ENCODE results near the gene PES1.
"Not testable (repeated sequence)": the region's sequence is repeated elsewhere in the genome, so short reads cannot be mapped to it uniquely, and the experiment has no call there.

The PES1 gene

DNA sequence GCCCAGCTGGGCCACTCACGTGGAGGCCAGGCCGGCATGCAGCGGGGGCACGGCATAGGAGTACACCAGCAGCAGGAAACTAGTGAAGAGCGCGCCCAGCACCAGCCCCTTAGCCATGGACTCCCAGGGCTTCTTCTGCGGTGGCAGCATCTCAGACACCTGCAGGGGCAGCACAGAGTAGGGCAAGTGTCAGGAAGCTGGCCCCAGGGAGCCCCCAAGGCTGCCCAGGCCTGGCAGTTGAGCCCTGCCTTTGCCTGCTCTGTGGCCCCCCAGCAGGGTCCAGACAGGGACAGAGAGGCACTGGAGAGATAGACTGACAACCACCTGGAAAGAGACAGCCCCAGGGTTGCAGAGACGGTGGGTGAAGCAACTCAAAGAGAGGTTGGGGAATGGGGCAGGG, 34.5 kb downstream of the PES1 start:
- no peak overlapping the region for H3K9ac ChIP-seq (ENCODE audit: low read length in 5 of 5)
- H3K4me1 ChIP-seq (ENCODE audit: control insufficient read depth in 5 of 5, insufficient read depth in 5 of 5, low read length in 5 of 5): no peaks in the 10 kb centered on the region
- H3K36me3 ChIP-seq (ENCODE audit: control insufficient read depth in 5 of 5, insufficient read depth in 5 of 5, low read length in 5 of 5): no peaks in the 10 kb centered on the region
- H3K27me3 ChIP-seq (ENCODE audit: control insufficient read depth in 5 of 5, insufficient read depth in 4 of 5, low read length in 5 of 5): peaks cover 2 to 11% (median 7%) of the 10 kb centered on the region in 5 donors
- H3K4me3 ChIP-seq (ENCODE audit: low read depth in 1 of 5, low read length in 5 of 5): no peak overlapping the region
- H3K27ac ChIP-seq (ENCODE audit: low read depth, low read length): no peak overlapping the region
- no peaks in the 10 kb centered on the region for H3K9me3 ChIP-seq (ENCODE audit: control insufficient read depth in 5 of 5, low read length in 5 of 5)

DNA sequence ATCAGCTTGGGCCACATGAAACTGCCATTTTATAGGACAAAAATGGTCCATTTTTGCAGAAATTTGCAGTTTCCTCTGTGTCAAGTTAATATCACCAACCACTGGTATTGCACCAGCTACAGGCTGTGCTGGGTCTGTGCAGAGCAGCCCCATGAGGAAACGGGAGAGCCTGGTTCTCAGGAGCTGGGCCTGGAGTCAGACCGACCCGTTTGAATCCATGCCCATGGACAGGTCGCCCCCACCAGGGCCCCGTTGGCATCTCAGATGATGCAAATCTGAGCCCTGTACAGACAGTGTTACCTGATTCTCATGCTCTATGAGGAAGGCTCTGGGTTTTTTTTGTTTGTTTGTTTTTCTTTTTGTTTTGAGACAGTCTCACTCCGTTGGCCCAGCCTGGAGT, 35.3 kb downstream of the PES1 start:
- Histone ChIP-seq H3K36me3 (ENCODE audit: control insufficient read depth in 5 of 5, insufficient read depth in 5 of 5, low read length in 5 of 5) (no peaks in the 10 kb centered on the region), H3K27me3 (ENCODE audit: control insufficient read depth in 5 of 5, insufficient read depth in 4 of 5, low read length in 5 of 5) (peaks cover 0 to 7% (median 2%) of the 10 kb centered on the region in 5 donors), H3K9ac (ENCODE audit: low read length in 5 of 5) (no peak overlapping the region), H3K4me3 (ENCODE audit: low read depth in 1 of 5, low read length in 5 of 5) (no peak overlapping the region), H3K4me1 (ENCODE audit: control insufficient read depth in 5 of 5, insufficient read depth in 5 of 5, low read length in 5 of 5) (no peaks in the 10 kb centered on the region), H3K27ac (ENCODE audit: low read depth, low read length) (no peak overlapping the region), H3K9me3 (ENCODE audit: control insufficient read depth in 5 of 5, low read length in 5 of 5) (no peaks in the 10 kb centered on the region)

DNA sequence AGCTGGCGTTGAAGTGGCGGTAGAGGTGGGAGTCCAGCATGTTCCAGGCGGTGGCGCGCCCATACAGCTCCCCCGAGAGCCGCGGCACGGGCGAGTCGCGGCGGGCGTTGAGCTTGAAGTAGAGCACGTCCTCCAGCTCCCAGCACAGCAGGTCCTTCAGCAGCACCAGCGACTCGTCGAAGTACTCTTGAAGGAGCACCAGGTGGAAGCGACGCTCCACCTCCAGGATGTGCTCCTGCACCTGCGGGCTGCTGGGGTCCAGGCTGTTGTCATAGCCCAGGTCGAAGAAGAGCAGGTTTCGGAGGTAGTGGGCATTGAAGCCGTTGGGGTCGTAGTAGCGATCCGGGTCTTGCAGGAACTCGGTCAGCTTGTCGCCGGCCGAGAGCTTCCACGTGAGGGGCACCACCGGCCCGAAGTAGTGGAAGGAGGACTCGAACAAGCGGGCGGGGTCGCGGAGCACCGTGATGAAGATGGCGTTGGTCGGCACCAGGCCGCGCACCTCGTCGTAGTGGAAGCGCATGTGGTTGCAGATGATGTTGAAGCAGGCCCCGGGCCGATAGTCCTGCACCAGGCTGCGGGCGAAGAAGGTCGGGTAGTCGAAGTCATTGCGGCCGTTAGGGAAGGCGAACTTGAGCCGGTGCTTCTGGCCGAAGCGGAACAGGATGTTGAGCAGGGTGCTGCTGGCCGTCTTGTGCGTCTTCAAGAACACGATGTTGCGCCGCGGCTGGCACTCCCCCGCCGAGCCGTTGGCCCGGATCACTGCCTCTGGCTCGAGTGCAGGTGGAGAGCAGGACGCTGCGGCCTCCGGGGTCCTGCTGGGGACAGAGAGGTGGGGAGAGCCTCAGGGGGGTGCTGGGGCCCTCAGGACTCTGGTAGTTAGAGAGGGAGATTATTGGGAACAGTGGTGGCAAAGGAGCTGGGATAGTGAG, 36.2 kb downstream of the PES1 start:
- Histone ChIP-seq H3K27ac (ENCODE audit: low read depth, low read length) (no peak overlapping the region), H3K4me1 (ENCODE audit: control insufficient read depth in 5 of 5, insufficient read depth in 5 of 5, low read length in 5 of 5) (no peaks in the 10 kb centered on the region), H3K4me3 (ENCODE audit: low read depth in 1 of 5, low read length in 5 of 5) (no peak overlapping the region), H3K9me3 (ENCODE audit: control insufficient read depth in 5 of 5, low read length in 5 of 5) (no peaks in the 10 kb centered on the region), H3K9ac (ENCODE audit: low read length in 5 of 5) (no peak overlapping the region), H3K27me3 (ENCODE audit: control insufficient read depth in 5 of 5, insufficient read depth in 4 of 5, low read length in 5 of 5) (peaks cover 0 to 4% (median 0%) of the 10 kb centered on the region in 5 donors), H3K36me3 (ENCODE audit: control insufficient read depth in 5 of 5, insufficient read depth in 5 of 5, low read length in 5 of 5) (no peaks in the 10 kb centered on the region)

DNA sequence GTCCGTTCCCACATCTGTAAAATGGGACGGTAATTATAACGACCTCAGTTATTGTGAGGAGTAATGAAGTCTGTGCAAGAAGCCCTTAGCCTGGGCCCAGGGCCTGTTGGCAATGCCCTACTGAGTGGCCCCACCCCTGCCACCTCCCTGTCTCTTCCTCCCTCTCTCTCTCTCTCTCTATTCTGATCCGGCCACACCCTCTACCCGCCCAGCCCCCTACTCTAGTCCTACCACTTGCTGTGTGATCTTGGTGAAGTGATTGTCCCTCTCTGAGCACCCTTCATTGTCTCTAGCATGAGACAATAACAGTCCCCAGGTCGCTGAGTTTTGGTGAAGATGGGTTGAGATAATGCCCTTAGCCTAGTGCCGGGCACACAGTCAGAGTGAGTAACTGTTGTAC, 37.7 kb downstream of the PES1 start:
- no peak overlapping the region for H3K9ac ChIP-seq (ENCODE audit: low read length in 5 of 5)
- H3K4me3 ChIP-seq (ENCODE audit: low read depth in 1 of 5, low read length in 5 of 5): no peak overlapping the region
- no peaks in the 10 kb centered on the region for H3K36me3 ChIP-seq (ENCODE audit: control insufficient read depth in 5 of 5, insufficient read depth in 5 of 5, low read length in 5 of 5)
- H3K27ac ChIP-seq (ENCODE audit: low read depth, low read length): no peak overlapping the region
- no peaks in the 10 kb centered on the region for H3K9me3 ChIP-seq (ENCODE audit: control insufficient read depth in 5 of 5, low read length in 5 of 5)
- peaks cover 0 to 3% (median 0%) of the 10 kb centered on the region in 5 donors for H3K27me3 ChIP-seq (ENCODE audit: control insufficient read depth in 5 of 5, insufficient read depth in 4 of 5, low read length in 5 of 5)
- peaks cover 0 to 6% (median 0%) of the 10 kb centered on the region in 5 donors for H3K4me1 ChIP-seq (ENCODE audit: control insufficient read depth in 5 of 5, insufficient read depth in 5 of 5, low read length in 5 of 5)

DNA sequence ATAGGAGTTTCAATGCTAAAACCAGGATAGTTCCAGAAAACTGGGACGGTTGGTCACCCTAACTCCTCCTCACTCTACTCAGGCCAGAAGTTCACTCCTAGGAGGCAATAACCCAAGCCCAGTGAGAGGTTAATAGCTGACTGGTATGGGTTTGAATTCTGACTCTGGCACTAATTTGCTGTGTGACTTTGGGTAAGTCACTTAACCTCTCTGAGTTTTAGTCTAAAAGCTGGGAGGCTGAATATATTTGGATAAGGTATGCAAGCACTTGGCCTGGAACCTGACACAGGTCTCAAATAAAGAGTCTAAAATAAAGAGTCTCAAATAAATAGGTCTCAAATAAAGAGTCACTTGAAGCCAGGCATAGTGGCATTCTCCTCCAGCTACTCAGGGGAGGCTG, 39.0 kb downstream of the PES1 start:
- H3K27ac ChIP-seq (ENCODE audit: low read depth, low read length): no peak overlapping the region

GRCh38 chr22:30551813-30552212, 39.9 kb downstream of the PES1 start:
- H3K9me3 ChIP-seq (ENCODE audit: control insufficient read depth in 5 of 5, low read length in 5 of 5); H3K27ac ChIP-seq (ENCODE audit: low read depth, low read length); H3K27me3 ChIP-seq (ENCODE audit: control insufficient read depth in 5 of 5, insufficient read depth in 4 of 5, low read length in 5 of 5); H3K4me3 ChIP-seq (ENCODE audit: low read depth in 1 of 5, low read length in 5 of 5); H3K9ac ChIP-seq (ENCODE audit: low read length in 5 of 5); H3K4me1 ChIP-seq (ENCODE audit: control insufficient read depth in 5 of 5, insufficient read depth in 5 of 5, low read length in 5 of 5); H3K36me3 ChIP-seq (ENCODE audit: control insufficient read depth in 5 of 5, insufficient read depth in 5 of 5, low read length in 5 of 5): not testable (repeated sequence)

More for the DNA sequence above, 39.0 kb downstream of the PES1 start:
- H3K36me3 ChIP-seq (ENCODE audit: control insufficient read depth in 5 of 5, insufficient read depth in 5 of 5, low read length in 5 of 5): no peaks in the 10 kb centered on the region
- no peak overlapping the region for H3K4me3 ChIP-seq (ENCODE audit: low read depth in 1 of 5, low read length in 5 of 5)
- peaks cover 0 to 6% (median 0%) of the 10 kb centered on the region in 5 donors for H3K4me1 ChIP-seq (ENCODE audit: control insufficient read depth in 5 of 5, insufficient read depth in 5 of 5, low read length in 5 of 5)
- H3K27me3 ChIP-seq (ENCODE audit: control insufficient read depth in 5 of 5, insufficient read depth in 4 of 5, low read length in 5 of 5): peaks cover 0 to 3% (median 0%) of the 10 kb centered on the region in 5 donors
- H3K9me3 ChIP-seq (ENCODE audit: control insufficient read depth in 5 of 5, low read length in 5 of 5): no peaks in the 10 kb centered on the region
- H3K9ac ChIP-seq (ENCODE audit: low read length in 5 of 5): no peak overlapping the region

DNA sequence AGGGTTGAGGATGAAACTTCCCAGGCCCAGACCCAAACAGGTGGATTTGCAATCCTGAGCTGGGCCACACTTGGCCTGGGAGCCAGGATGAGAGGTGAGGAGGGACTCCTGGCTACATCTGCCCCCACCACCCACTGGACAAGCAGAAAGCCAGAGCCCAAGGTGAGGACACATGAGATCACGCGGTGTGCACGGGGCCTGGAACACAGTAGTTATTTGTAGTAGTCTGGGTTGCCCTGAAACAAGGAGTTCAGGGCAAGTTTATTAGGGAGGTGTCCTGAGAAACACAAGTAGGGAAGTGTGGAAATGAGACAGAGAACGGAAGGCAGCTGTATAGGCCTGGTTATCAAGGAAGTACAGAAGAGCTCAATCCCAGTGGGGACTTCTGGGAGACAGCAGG, 44.5 kb downstream of the PES1 start:
- Histone ChIP-seq H3K27me3 (ENCODE audit: control insufficient read depth in 5 of 5, insufficient read depth in 4 of 5, low read length in 5 of 5) (peaks cover 10 to 27% (median 23%) of the 10 kb centered on the region in 5 donors), H3K4me3 (ENCODE audit: low read depth in 1 of 5, low read length in 5 of 5) (no peak overlapping the region), H3K9ac (ENCODE audit: low read length in 5 of 5) (no peak overlapping the region), H3K27ac (ENCODE audit: low read depth, low read length) (no peak overlapping the region), H3K9me3 (ENCODE audit: control insufficient read depth in 5 of 5, low read length in 5 of 5) (no peaks in the 10 kb centered on the region), H3K4me1 (ENCODE audit: control insufficient read depth in 5 of 5, insufficient read depth in 5 of 5, low read length in 5 of 5) (peaks cover 0 to 8% (median 4%) of the 10 kb centered on the region in 5 donors), H3K36me3 (ENCODE audit: control insufficient read depth in 5 of 5, insufficient read depth in 5 of 5, low read length in 5 of 5) (no peaks in the 10 kb centered on the region)

DNA sequence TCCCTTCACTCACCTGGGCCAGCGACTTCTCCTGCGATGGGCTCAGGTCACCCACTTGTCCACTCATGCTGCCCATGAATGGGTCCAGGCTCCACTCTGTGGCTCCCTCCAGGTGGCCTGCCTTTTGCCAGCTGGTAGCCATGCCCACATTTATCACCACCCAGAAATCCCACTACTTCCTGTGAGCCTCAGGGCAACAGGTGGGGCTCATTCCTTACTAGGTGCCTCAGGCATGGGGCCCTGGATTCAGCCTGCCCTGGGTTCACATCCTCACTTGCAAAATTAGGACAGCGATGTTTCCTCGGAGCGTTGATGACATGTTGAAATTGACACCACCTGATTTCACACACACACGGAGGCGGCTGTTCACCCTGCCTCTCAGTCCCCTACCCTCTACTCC, 45.1 kb downstream of the PES1 start, which contains the start of gene SEC14L6:
SEC14L6 (minus strand) TSS at position 126 of the 400 bp plus-strand sequence; CDS start at position 67, 59 bp downstream.
- Histone ChIP-seq H3K9me3 (ENCODE audit: control insufficient read depth in 5 of 5, low read length in 5 of 5) (no peaks in the 10 kb centered on the region), H3K4me3 (ENCODE audit: low read depth in 1 of 5, low read length in 5 of 5) (no peak within 1 kb of the TSS), H3K27ac (ENCODE audit: low read depth, low read length) (no peak within 1 kb of the TSS), H3K4me1 (ENCODE audit: control insufficient read depth in 5 of 5, insufficient read depth in 5 of 5, low read length in 5 of 5) (peaks cover 0 to 11% (median 7%) of the 10 kb centered on the region in 5 donors), H3K9ac (ENCODE audit: low read length in 5 of 5) (no peak within 1 kb of the TSS), H3K36me3 (ENCODE audit: control insufficient read depth in 5 of 5, insufficient read depth in 5 of 5, low read length in 5 of 5) (no peaks in the 10 kb centered on the region), H3K27me3 (ENCODE audit: control insufficient read depth in 5 of 5, insufficient read depth in 4 of 5, low read length in 5 of 5) (peaks cover 11 to 32% (median 23%) of the 10 kb centered on the region in 5 donors)

- Histone ChIP-seq H3K4me3 (ENCODE audit: low read depth in 1 of 5, low read length in 5 of 5) (peak overlapping the region in 1 of 5 donors; percentile 42), H3K9me3 (ENCODE audit: control insufficient read depth in 5 of 5, low read length in 5 of 5) (no peaks in the 10 kb centered on the region), H3K4me1 (ENCODE audit: control insufficient read depth in 5 of 5, insufficient read depth in 5 of 5, low read length in 5 of 5) (peaks cover 0 to 11% (median 4%) of the 10 kb centered on the region in 5 donors), H3K9ac (ENCODE audit: low read length in 5 of 5) (no peak overlapping the region), H3K27ac (ENCODE audit: low read depth, low read length) (no peak overlapping the region), H3K27me3 (ENCODE audit: control insufficient read depth in 5 of 5, insufficient read depth in 4 of 5, low read length in 5 of 5) (peaks cover 15 to 37% (median 28%) of the 10 kb centered on the region in 5 donors), H3K36me3 (ENCODE audit: control insufficient read depth in 5 of 5, insufficient read depth in 5 of 5, low read length in 5 of 5) (no peaks in the 10 kb centered on the region)
Observed at GRCh38 chr22:30542811-30543188, 48.9 kb downstream of the PES1 start.

Measured in subcutaneous abdominal adipose tissue (tissue), 5 donors.